HCT116 (cell line): ENCODE data around the gene NXPE4.

Experiments
- CEBPB ChIP-seq: IDR thresholded peaks from 2 replicates; pipeline ENCODE4 v1.6.1; 2012; ENCODE audit warnings: low read depth
- EGR1 ChIP-seq: IDR thresholded peaks from 2 replicates; pipeline ENCODE4 v1.6.1; 2012; ENCODE audit warnings: low read depth
- ELF1 ChIP-seq: IDR thresholded peaks from 2 replicates; pipeline ENCODE4 v1.6.1; 2012; ENCODE audit warnings: low read depth, borderline replicate concordance
- EZH2 ChIP-seq: fragments of 200-600 bp; sonication (generic); IDR thresholded peaks from 2 replicates; pipeline ENCODE4 v1.6.1; 2017; ENCODE audit warnings: antibody characterized with exemption, mixed run types
- FOSL1 ChIP-seq: IDR thresholded peaks from 2 replicates; pipeline ENCODE4 v1.6.1; 2012; ENCODE audit warnings: low read depth
- POLR2A ChIP-seq: IDR thresholded peaks from 2 replicates; pipeline ENCODE4 v1.7.0; 2011; ENCODE audit warnings: borderline replicate concordance; ENCODE audit not compliant: insufficient read depth, insufficient read length; ENCODE audit errors: extremely low read depth
- POLR2AphosphoS5 ChIP-seq: IDR thresholded peaks from 2 replicates; pipeline ENCODE4 v1.6.1; 2011; ENCODE audit warnings: mild to moderate bottlenecking, low read depth, low read length, moderate library complexity
- RAD21 ChIP-seq: IDR thresholded peaks from 2 replicates; pipeline ENCODE4 v1.6.1; 2012; ENCODE audit warnings: low read depth, mild to moderate bottlenecking
- SIN3A ChIP-seq: IDR thresholded peaks from 2 replicates; pipeline ENCODE4 v1.6.1; 2012; ENCODE audit warnings: low read depth
- TCF7L2 ChIP-seq: IDR thresholded peaks from 2 replicates; pipeline ENCODE4 v1.7.0; 2011; ENCODE audit warnings: borderline replicate concordance, inconsistent platforms; ENCODE audit not compliant: insufficient read depth, insufficient read length; ENCODE audit errors: extremely low read depth
- ZNF274 ChIP-seq: fragments of 200-500 bp; sonication (Bioruptor generic); IDR thresholded peaks from 2 replicates; pipeline ENCODE4 v1.6.1; 2014; ENCODE audit warnings: mild to moderate bottlenecking, low read depth, low read length, inconsistent platforms
- TF ChIP-seq, protein P1 (sequence below), 3 experiments: fragments of 200-600 bp in 1 of 3; sonication (generic) in 1 of 3; IDR thresholded peaks in 2 of 3; conservative IDR thresholded peaks in 1 of 3; 2 replicates each; pipeline ENCODE4 v1.5.1; 2012 to 2017; ENCODE audit warnings: low read depth in 2 of 3, low read length in 2 of 3, antibody characterized with exemption in 1 of 3, borderline replicate concordance in 1 of 3, control low read depth in 1 of 3, mild to moderate bottlenecking in 1 of 3, mixed read lengths in 1 of 3, mixed run types in 1 of 3, moderate library complexity in 1 of 3; ENCODE audit not compliant: insufficient read depth in 1 of 3
- TF ChIP-seq, protein P2 (sequence below): IDR thresholded peaks from 2 replicates; pipeline ENCODE4 v1.6.1; 2012

DNA sequence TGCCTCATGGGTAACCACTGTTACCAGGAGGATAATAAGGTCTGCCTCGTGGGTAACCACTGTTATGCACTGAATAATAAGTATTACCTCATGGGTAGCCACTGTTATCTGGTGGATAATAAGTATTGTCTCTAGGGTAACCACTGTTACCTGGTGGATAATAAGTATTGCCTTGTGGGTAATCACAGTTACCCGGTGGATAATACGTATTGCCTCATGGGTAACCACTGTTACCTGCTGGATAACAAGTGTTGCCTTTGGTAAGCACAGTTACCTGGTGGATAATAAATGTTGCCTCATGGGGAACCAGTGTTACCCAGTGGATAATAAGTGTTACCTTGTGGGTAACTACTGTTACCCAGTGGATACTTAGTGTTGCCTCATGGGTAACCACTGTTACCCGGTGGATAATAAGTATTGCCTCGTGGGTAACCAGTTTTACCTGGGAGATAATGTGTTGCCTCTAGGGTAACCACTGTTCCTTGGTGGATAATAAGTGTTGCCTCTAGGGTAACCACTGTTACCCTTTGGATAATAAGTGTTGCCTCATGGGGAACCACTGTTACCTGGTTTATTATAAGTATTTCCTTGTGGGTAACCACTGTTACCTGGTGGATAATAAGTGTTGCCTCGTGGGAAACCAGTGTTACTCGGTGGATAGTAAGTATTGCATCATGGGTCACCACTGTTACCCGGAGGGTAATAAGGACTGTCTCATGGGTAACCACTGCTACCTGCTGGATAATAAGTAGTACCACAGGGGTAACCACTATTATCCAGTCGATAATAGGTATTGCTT, 10.6 kb upstream of the NXPE4 start:
- no peak for TF ChIP-seq FOSL1
- no peak for TF ChIP-seq POLR2A
- TF ChIP-seq EGR1, result no peak
- no peak for TF ChIP-seq CEBPB
- TF ChIP-seq, protein P1, sequence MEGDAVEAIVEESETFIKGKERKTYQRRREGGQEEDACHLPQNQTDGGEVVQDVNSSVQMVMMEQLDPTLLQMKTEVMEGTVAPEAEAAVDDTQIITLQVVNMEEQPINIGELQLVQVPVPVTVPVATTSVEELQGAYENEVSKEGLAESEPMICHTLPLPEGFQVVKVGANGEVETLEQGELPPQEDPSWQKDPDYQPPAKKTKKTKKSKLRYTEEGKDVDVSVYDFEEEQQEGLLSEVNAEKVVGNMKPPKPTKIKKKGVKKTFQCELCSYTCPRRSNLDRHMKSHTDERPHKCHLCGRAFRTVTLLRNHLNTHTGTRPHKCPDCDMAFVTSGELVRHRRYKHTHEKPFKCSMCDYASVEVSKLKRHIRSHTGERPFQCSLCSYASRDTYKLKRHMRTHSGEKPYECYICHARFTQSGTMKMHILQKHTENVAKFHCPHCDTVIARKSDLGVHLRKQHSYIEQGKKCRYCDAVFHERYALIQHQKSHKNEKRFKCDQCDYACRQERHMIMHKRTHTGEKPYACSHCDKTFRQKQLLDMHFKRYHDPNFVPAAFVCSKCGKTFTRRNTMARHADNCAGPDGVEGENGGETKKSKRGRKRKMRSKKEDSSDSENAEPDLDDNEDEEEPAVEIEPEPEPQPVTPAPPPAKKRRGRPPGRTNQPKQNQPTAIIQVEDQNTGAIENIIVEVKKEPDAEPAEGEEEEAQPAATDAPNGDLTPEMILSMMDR (IDR thresholded peaks at IDR 0.05 in 2 of 3, conservative IDR thresholded peaks at IDR 0.05 in 1 of 3; ENCODE audit: borderline replicate concordance in 1 of 3, insufficient read depth in 1 of 3, low read depth in 2 of 3, low read length in 2 of 3), result no peak
- TF ChIP-seq, protein P2, sequence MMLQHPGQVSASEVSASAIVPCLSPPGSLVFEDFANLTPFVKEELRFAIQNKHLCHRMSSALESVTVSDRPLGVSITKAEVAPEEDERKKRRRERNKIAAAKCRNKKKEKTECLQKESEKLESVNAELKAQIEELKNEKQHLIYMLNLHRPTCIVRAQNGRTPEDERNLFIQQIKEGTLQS, result no peak
- TF ChIP-seq POLR2AphosphoS5, result no peak
- TF ChIP-seq ZNF274, result no peak
- TF ChIP-seq SIN3A, result no peak
- TF ChIP-seq EZH2, result no peak
- no peak for TF ChIP-seq RAD21
- TF ChIP-seq TCF7L2, result no peak
- TF ChIP-seq ELF1, result no peak
